Measurements from ENCODE around the gene PROZ. TPM values are rescaled to one million over a fixed set of nuclear protein-coding genes. Genes with fewer than 3 reads are reported as not detected.

Gene PROZ
- polyA plus RNA-seq, 1 experiment: not detected

GRCh38 chr13:113119166-113119821 lies 39.2 kb upstream of the PROZ start:
- CTCF ChIA-PET: no interaction called here

GRCh38 chr13:113119822-113120189 lies 38.6 kb upstream of the PROZ start:
- H3K4me3 ChIP-seq (ENCODE audit: low read depth, low read length): no peak overlapping the region
- no peaks in the 10 kb centered on the region for H3K27me3 ChIP-seq (ENCODE audit: control insufficient read depth, insufficient read depth, low read length)
- no peak for TF ChIP-seq CTCF (IDR thresholded peaks at IDR 0.05; ENCODE audit: insufficient read depth, low read depth, low read length)
- no peak for DNase-seq (ENCODE audit: low read depth)
- ChIA-PET CTCF (no interaction called here), POLR2A (no interaction called here)
- H3K36me3 ChIP-seq (ENCODE audit: control insufficient read depth, insufficient read depth, low read length): no peaks in the 10 kb centered on the region

More at GRCh38 chr13:113119166-113119821, 39.2 kb upstream of the PROZ start:
- Histone ChIP-seq H3K36me3 (ENCODE audit: control insufficient read depth, insufficient read depth, low read length) (no peaks in the 10 kb centered on the region), H3K27me3 (ENCODE audit: control insufficient read depth, insufficient read depth, low read length) (no peaks in the 10 kb centered on the region), H3K4me3 (ENCODE audit: low read depth, low read length) (no peak overlapping the region)
- POLR2A ChIA-PET: no interaction called here
- TF ChIP-seq CTCF (IDR thresholded peaks at IDR 0.05; ENCODE audit: insufficient read depth, low read depth, low read length): no peak
- no peak for DNase-seq (ENCODE audit: low read depth)

- POLR2A ChIA-PET: no interaction called here
These were observed 37.9 kb upstream of the PROZ start for GRCh38 chr13:113120300-113121182.

GRCh38 chr13:113121183-113121927 lies 37.1 kb upstream of the PROZ start:
- DNase-seq (ENCODE audit: low read depth): no peak
- POLR2A ChIA-PET: no interaction called here
- Histone ChIP-seq H3K36me3 (ENCODE audit: control insufficient read depth, insufficient read depth, low read length) (no peaks in the 10 kb centered on the region), H3K27me3 (ENCODE audit: control insufficient read depth, insufficient read depth, low read length) (no peaks in the 10 kb centered on the region), H3K4me3 (ENCODE audit: low read depth, low read length) (no peak overlapping the region)
- CTCF ChIA-PET: no interaction called here
- no peak for TF ChIP-seq CTCF (IDR thresholded peaks at IDR 0.05; ENCODE audit: insufficient read depth, low read depth, low read length)

More at GRCh38 chr13:113120300-113121182, 37.9 kb upstream of the PROZ start:
- TF ChIP-seq CTCF (IDR thresholded peaks at IDR 0.05; ENCODE audit: insufficient read depth, low read depth, low read length): no peak
- no peak overlapping the region for H3K4me3 ChIP-seq (ENCODE audit: low read depth, low read length)
- H3K36me3 ChIP-seq (ENCODE audit: control insufficient read depth, insufficient read depth, low read length): no peaks in the 10 kb centered on the region
- DNase-seq (ENCODE audit: low read depth): no peak
- CTCF ChIA-PET: no interaction called here
- H3K27me3 ChIP-seq (ENCODE audit: control insufficient read depth, insufficient read depth, low read length): no peaks in the 10 kb centered on the region

GRCh38 chr13:113121928-113122471 lies 36.4 kb upstream of the PROZ start:
- no peak overlapping the region for H3K4me3 ChIP-seq (ENCODE audit: low read depth, low read length)
- H3K36me3 ChIP-seq (ENCODE audit: control insufficient read depth, insufficient read depth, low read length): no peaks in the 10 kb centered on the region
- no peak for DNase-seq (ENCODE audit: low read depth)
- H3K27me3 ChIP-seq (ENCODE audit: control insufficient read depth, insufficient read depth, low read length): no peaks in the 10 kb centered on the region
- ChIA-PET CTCF (interaction anchor here (1.0 to 2.4 kb wide), 2 partner anchors 10 to 56 kb away, joined by 3 to 11 read pairs; no protein-coding TSS in a partner anchor), POLR2A (no interaction called here)
- no peak for TF ChIP-seq CTCF (IDR thresholded peaks at IDR 0.05; ENCODE audit: insufficient read depth, low read depth, low read length)
